ENCODE data around the gene SDS. TPM values are rescaled to one million over a fixed set of nuclear protein-coding genes. Genes with fewer than 3 reads are reported as not detected.

SDS gene, protein sequence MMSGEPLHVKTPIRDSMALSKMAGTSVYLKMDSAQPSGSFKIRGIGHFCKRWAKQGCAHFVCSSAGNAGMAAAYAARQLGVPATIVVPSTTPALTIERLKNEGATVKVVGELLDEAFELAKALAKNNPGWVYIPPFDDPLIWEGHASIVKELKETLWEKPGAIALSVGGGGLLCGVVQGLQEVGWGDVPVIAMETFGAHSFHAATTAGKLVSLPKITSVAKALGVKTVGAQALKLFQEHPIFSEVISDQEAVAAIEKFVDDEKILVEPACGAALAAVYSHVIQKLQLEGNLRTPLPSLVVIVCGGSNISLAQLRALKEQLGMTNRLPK
- polyA plus RNA-seq (2011; rRNA removed), result not detected in 2 replicates
- not detected in 2 replicates for polyA minus RNA-seq (2011; rRNA and poly(A)+ RNA removed)

DNA sequence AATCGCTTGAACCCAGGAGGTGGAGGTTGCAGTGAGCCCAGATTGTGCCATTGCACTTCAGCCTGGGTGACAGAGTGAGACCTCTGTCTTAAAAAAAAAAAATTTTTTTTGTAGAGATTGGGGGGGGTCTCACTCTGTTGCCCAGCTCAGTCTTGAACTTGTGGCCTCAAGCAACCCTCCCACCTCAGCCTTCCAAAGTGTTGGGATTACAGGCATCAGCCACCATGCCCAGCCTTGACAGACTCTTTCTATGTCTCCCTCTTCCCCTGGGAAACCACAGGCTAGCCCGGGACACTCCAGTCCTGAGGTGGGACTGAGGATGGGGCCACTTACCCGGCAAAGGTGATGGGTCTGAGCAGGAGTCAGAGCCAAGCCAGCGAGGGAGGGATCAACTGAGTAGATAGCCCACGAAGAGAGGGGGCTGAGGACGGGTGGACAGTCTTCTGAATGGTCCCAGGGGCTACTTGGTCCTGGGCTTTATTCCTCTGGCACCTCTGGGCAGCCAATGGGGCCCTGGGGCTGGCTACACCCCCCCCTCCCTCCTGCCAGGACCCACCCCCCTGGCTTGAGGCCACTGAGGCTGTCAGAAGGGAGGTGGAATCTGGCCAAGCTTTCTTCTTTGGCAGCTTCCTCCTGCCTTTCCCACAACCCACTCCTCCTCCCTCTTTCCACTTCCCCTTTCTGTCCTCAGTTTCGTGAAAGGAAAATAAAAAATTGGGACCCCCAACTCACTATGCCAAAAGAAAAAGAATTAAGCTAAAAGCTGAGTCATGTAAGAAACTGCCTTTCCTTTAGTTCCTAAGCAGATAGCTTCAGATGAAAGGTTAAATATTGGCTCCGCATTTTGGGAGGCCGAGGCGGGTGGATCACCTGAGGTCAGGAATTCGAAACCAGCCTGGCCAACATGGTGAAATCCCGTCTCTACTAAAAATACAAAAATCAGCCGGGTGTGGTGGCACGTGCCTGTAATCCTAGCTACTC is at the start of gene SDS:
Gene SDS (minus strand): TSS at position 453 of the 981 bp plus-strand sequence. CDS start 4,179 bp downstream, outside the sequence.
- ChIA-PET CTCF (interaction anchor here (0.6 to 1.0 kb wide), 3 partner anchors 22 to 410 kb away, joined by 3 to 5 read pairs (median 3); no protein-coding TSS in a partner anchor), POLR2A (no interaction called here)
- Histone ChIP-seq H3K36me3 (ENCODE audit: control insufficient read depth, insufficient read depth, low read length) (no peaks in the 10 kb centered on the region), H3K4me3 (ENCODE audit: low read depth, low read length) (no peak within 1 kb of the TSS), H3K27me3 (ENCODE audit: control insufficient read depth, insufficient read depth, low read length) (no peaks in the 10 kb centered on the region)
- DNase-seq (ENCODE audit: low read depth), result no peak
- TF ChIP-seq, protein P1, sequence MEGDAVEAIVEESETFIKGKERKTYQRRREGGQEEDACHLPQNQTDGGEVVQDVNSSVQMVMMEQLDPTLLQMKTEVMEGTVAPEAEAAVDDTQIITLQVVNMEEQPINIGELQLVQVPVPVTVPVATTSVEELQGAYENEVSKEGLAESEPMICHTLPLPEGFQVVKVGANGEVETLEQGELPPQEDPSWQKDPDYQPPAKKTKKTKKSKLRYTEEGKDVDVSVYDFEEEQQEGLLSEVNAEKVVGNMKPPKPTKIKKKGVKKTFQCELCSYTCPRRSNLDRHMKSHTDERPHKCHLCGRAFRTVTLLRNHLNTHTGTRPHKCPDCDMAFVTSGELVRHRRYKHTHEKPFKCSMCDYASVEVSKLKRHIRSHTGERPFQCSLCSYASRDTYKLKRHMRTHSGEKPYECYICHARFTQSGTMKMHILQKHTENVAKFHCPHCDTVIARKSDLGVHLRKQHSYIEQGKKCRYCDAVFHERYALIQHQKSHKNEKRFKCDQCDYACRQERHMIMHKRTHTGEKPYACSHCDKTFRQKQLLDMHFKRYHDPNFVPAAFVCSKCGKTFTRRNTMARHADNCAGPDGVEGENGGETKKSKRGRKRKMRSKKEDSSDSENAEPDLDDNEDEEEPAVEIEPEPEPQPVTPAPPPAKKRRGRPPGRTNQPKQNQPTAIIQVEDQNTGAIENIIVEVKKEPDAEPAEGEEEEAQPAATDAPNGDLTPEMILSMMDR (IDR thresholded peaks at IDR 0.05; ENCODE audit: insufficient read depth, low read depth, low read length), result no peak

DNA sequence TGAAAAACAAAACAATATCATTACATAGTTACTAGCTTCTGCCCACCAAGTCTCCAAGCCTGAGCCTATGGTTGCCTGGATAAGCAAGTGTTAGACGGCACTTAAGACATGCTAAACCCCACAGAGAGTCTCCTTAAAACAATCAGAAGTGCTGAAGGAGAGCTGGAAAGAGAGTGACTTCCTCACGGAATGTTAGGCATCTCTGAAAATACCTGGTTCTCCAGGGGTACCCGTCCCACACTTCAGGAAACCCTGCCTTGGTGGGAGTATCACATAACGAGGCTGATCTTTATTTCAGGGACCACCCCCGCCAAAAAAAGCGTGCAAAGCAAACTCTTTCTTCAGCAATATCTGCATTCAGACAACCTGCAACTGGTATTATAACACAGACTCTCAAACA is 49.6 kb upstream of the SDS start:
- POLR2A ChIA-PET, result no interaction called here
- CTCF ChIA-PET, result interaction anchor here (0.6 to 1.3 kb wide), 3 partner anchors 9 to 323 kb away, joined by 5 read pairs; no protein-coding TSS in a partner anchor
- no peak for DNase-seq (ENCODE audit: low read depth)
- Histone ChIP-seq H3K36me3 (ENCODE audit: control insufficient read depth, insufficient read depth, low read length) (no peaks in the 10 kb centered on the region), H3K4me3 (ENCODE audit: low read depth, low read length) (no peak overlapping the region), H3K27me3 (ENCODE audit: control insufficient read depth, insufficient read depth, low read length) (peaks cover 1% of the 10 kb centered on the region)
- TF ChIP-seq, protein P1 (IDR thresholded peaks at IDR 0.05; ENCODE audit: insufficient read depth, low read depth, low read length), result no peak

DNA sequence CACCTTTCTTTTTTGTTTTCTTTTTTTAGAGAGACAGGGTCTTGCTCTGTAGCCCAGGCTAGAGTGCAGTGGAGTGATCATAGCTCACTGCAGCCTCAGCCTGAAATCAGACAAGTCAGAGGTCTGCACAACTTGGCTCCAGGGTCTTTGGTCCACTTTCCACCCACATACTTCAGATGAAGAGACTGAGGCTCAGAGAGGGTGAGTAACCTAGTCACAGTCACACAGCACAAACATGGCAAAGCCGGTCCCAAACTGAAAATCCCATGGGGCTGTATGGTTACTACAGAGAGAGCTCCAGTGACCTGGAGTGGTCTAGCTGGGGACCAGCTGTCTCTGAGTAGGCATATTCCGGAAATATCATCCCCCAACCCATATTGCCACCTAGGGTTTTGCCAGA is 48.8 kb upstream of the SDS start:
- CTCF ChIA-PET, result interaction anchor here (1.0 to 1.3 kb wide), 2 partner anchors 10 to 11 kb away, joined by 3 to 4 read pairs; no protein-coding TSS in a partner anchor
- POLR2A ChIA-PET, result no interaction called here

DNA sequence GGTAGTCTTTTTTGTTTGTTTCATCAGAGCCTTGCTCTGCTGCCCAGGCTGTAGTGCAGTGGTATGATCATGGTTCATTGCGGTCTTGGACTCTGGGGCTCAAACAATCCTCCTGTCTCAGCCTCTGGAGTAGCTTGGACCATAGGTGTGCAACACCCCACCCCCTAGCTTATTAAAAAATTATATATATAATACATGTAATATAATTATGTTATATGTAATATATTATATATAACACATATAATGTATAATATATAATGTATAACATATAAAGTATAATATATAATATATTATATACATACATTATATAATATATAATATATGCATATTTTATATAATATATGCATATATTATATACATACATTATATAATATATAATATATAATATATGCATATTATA is 46.2 kb upstream of the SDS start:
- Histone ChIP-seq H3K27me3 (ENCODE audit: control insufficient read depth, insufficient read depth, low read length) (no peaks in the 10 kb centered on the region; the same call in 1 of the 2 replicates), H3K36me3 (ENCODE audit: control insufficient read depth, insufficient read depth, low read length) (no peaks in the 10 kb centered on the region), H3K4me3 (ENCODE audit: low read depth, low read length) (no peak overlapping the region)
- TF ChIP-seq, protein P1 (IDR thresholded peaks at IDR 0.05; ENCODE audit: insufficient read depth, low read depth, low read length), result no peak
- ChIA-PET POLR2A (no interaction called here), CTCF (interaction anchor here (0.9 kb wide), 1 partner anchor 12 kb away, joined by 3 read pairs; no protein-coding TSS in a partner anchor)
- DNase-seq (ENCODE audit: low read depth), result no peak

More for the DNA sequence above, 48.8 kb upstream of the SDS start:
- Histone ChIP-seq H3K27me3 (ENCODE audit: control insufficient read depth, insufficient read depth, low read length) (peaks cover 1% of the 10 kb centered on the region), H3K36me3 (ENCODE audit: control insufficient read depth, insufficient read depth, low read length) (no peaks in the 10 kb centered on the region), H3K4me3 (ENCODE audit: low read depth, low read length) (no peak overlapping the region)
- TF ChIP-seq, protein P1 (IDR thresholded peaks at IDR 0.05; ENCODE audit: insufficient read depth, low read depth, low read length), result no peak
- no peak for DNase-seq (ENCODE audit: low read depth)

All from BJ (cell line).